GM23338 (cell line): ENCODE data around the gene OTUB2.

Experiments
- CREB1 ChIP-seq: fragments of 250-450 bp; sonication (Bioruptor Pico); IDR thresholded peaks from 2 replicates; pipeline ENCODE4 v1.5.0; 2020; ENCODE audit warnings: low read depth, mild to moderate bottlenecking, moderate library complexity
- CTCF ChIP-seq, 2 experiments: fragments of 200-600 bp in 1 of 2; sonication (generic) in 1 of 2; conservative IDR thresholded peaks; 2 replicates each; pipeline versions ENCODE4 v1.5.1 to v1.6.1; 2016 to 2017; ENCODE audit warnings: antibody characterized with exemption in 2 of 2, low read depth in 2 of 2, mild to moderate bottlenecking in 2 of 2, moderate library complexity in 1 of 2
- ETS1 ChIP-seq: IDR thresholded peaks from 2 replicates; pipeline ENCODE4 v1.6.1; 2016; ENCODE audit warnings: antibody characterized with exemption
- EZH2 ChIP-seq: fragments of 200-600 bp; sonication (generic); IDR thresholded peaks from one replicate; pipeline ENCODE4 v1.8.0; 2017; ENCODE audit warnings: antibody characterized with exemption, mild to moderate bottlenecking, low read depth; ENCODE audit not compliant: unreplicated experiment
- JUNB ChIP-seq: IDR thresholded peaks from one replicate; pipeline ENCODE4 v1.6.1; 2016; ENCODE audit warnings: antibody characterized with exemption; ENCODE audit not compliant: unreplicated experiment
- NANOG ChIP-seq: IDR thresholded peaks from 2 replicates; pipeline ENCODE4 v1.6.1; 2016; ENCODE audit warnings: antibody characterized with exemption, borderline replicate concordance
- POLR2AphosphoS5 ChIP-seq: IDR thresholded peaks from 2 replicates; pipeline ENCODE4 v1.6.1; 2016; ENCODE audit warnings: antibody characterized with exemption, low read depth
- REST ChIP-seq: IDR thresholded peaks from one replicate; pipeline ENCODE4 v1.6.1; 2018; ENCODE audit warnings: antibody characterized with exemption; ENCODE audit not compliant: unreplicated experiment
- ZNF462 ChIP-seq: fragments of 250-450 bp; sonication (Bioruptor Pico); IDR thresholded peaks from 2 replicates; pipeline ENCODE4 v1.5.0; 2020; ENCODE audit warnings: mild to moderate bottlenecking, moderate library complexity

- TF ChIP-seq CTCF (conservative IDR thresholded peaks at IDR 0.05; ENCODE audit: low read depth in 2 of 2) = no peak
- no peak for TF ChIP-seq NANOG
- no peak for TF ChIP-seq ETS1
- no peak for TF ChIP-seq REST
- no peak for TF ChIP-seq POLR2AphosphoS5
- TF ChIP-seq CREB1 (CRISPR knock-in tag) = no peak
- no peak for TF ChIP-seq EZH2
- no peak for TF ChIP-seq JUNB
- no peak for TF ChIP-seq ZNF462 (CRISPR knock-in tag)
Measured at GRCh38 chr14:94040796-94041195, 14.7 kb downstream of the OTUB2 start.
